GM21576 (cell line): ENCODE data around the gene SSU72.
"Not testable (repeated sequence)": the region's sequence is repeated elsewhere in the genome, so short reads cannot be mapped to it uniquely, and the experiment has no call there.

ENCODE experiments used
- ATAC-seq: cut with Tn5 transposase; IDR thresholded peaks from one replicate; pipeline ENCODE4 v1.9.1; 2021; ENCODE audit warnings: mild to moderate bottlenecking, moderate library complexity; ENCODE audit not compliant: unreplicated experiment

Gene SSU72

DNA sequence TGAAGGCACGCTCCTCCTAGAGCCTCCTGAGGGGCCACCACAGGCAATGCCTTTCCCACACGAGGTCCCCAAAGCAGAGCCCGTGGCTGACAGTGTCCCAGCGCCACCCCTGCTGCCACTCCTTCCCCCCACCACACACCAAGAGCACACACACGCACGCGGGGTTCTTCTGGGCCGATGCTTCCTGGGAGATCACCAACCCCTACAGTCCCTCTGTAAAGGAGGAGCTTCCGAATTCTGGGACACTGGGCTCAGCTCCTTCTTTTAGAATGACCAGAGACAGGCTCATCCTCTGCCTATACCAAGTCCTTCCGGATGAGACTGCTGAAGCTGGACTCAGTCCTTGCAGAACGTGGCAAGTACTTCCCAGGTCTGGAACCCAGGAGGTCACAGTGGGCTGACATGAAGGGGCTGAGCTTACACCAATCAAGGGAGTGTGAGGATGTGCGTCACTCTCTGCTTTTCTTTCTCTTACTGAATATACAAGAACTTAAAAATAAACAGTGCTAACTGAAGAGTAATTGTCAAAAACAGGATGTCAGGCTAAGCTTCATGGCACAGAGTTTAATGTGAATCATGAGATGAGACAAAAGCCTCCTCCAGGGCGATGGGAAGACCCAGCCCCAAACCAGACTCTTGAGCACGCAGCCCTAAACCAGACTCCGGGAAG lies 12.7 kb downstream of the SSU72 start:
- no peak for ATAC-seq

DNA sequence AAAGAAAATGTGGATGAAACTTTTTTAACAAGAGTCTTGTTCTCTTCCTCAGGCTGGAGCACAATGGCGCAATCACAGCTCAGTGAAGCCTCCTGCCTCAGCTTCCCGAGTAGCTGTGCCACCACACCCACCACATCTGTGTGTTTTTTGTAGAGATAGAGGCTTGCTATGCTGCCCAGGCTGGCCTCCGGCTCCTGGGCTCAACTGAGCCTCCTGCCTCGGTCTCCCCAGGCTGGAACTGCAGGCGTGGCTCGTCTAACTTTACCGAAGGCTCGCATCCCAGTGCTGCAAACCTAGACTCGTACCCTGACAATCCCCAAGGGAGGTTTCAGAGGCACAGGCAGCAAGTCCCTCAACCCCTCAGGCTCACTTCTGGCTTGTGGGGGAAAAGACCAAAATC lies 14.5 kb downstream of the SSU72 start:
- ATAC-seq: no peak

DNA sequence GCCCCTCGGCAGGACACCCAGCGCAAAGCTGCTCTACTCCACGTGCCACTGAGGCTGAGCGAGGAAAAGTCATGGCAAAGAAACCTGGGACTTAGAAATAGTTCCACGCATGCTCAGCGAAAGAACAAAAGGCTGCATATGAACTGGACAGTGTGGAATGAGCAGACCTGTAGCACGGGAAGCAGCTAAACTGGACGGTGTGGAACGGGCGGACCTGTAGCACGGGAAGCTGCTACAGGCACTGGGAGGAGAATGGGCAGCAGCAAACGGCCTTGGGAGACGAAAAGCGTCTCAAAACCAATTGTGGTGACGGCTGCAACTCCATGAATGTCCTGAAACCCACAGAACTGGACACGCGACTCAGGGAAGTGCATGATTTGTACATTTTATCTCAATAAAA lies 15.6 kb downstream of the SSU72 start:
- no peak for ATAC-seq

DNA sequence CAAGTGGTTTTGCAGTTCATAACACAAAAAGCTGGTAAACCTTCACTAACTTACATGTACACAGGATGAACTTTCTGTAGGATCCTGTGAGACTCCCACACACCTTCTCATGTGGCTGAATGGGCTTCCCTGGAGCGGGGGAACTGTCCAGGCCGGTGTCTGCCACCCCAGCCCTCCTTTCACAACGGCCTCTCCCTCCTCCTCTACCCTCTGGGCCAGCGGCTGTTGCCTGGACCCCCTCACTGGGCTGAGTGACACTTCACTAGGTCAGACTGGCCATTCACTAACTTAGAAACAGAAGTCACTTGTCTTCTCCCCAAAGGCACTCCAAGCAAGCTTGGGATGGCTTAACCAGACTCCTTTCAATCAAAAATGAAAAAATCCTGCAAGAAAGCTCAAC lies 16.1 kb downstream of the SSU72 start:
- ATAC-seq: no peak

DNA sequence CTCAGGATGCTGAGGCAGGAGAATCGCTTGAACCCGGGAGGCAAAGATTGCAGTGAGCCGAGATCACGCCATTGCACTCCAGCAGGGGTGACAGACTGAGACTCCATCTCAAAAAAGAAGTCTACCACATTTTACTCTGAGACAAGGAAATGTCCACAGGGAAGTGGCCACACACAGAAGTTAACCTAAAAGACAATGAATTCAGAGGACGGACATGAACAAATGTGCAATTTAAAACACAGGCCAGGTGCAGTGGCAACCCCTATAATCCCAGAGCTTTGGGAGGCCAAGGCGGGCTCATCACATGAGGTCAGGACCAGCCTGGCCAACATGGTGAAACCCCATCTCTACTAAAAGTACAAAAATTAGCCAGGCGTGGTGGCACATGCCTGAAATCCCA lies 17.0 kb downstream of the SSU72 start:
- not testable (repeated sequence) for ATAC-seq

DNA sequence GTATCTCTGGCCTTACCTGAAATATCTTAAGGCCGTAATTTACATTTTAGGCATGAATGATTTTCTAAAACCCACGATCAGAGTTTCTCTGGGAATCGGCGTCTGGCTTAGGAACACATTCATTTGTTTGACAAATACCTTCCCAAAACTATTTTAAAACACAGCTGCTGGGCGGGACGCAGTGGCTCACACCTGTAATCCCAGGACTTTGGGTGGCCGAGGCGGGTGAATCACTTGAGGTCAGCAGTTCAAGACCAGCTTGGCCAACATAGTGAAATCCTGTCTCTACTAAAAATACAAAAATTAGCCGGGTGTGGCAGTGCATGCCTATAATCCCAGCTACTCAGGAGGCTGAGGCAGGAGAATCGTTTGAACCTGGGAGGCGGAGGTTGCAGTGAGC lies 17.7 kb downstream of the SSU72 start:
- ATAC-seq: not testable (repeated sequence)

DNA sequence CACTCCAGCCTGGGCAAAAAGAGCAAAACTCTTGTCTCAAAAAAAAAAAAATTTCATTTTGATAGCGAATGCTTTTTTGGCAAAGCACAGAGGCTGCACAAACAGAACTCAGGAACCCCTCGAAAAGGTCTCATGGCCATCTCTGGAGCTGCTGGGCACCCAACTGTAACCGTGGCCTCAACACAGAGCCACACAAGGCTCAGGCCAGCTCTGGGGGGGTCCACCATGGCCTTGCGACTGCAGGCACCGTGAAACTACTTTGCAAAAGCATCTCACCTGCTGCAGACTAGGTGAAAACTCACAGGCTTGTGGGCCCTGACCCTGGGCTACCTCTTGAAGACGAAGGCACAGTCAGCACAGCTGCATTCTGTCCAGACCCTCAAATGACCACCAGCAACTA lies 18.2 kb downstream of the SSU72 start:
- no peak for ATAC-seq

DNA sequence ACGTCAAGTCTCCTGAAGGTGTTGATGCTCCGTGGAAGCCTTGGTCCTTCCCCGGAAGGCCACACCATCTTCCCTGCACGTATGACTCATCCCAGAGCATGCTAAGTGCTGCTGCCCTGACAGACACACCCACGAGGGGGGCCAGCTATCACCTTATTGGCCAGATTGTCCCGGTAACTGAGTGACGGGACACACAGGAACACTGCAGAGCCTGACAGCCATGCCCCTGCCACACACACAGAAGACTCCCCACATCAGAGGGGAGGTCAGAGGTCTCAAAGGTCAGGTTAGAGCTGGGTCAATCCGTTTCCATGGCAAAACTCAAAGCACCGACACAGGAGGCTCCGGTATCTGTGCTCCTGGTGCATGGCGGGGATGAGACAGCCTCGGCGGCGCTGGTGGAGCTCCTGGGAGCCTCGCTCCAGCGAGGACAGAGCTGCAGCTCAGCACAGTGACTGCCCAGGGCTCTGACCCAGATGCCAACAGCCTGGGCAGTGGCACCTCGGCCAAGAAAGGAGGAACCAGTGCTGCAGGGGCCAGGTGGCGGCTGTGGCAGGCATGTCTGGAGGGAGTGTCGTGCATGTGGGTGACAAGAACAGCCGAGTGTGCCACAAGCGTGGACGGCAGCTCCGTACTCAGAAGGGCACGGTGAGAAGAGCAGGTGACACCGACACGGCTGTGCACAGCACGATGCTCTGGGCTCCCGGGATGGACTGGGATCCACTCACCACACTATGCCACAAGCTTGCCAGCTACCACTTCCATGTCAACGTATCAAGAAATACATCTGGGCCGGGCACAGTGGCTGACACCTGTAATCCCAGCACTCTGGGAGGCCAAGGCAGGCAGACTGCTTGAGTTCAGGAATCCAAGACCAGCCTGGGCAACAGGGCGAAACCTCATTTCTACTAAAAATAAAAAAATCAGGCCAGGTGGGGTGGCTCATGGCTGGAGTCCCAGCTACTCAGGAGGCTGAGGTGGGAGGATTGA lies 19.4 kb downstream of the SSU72 start:
- ATAC-seq: no peak

DNA sequence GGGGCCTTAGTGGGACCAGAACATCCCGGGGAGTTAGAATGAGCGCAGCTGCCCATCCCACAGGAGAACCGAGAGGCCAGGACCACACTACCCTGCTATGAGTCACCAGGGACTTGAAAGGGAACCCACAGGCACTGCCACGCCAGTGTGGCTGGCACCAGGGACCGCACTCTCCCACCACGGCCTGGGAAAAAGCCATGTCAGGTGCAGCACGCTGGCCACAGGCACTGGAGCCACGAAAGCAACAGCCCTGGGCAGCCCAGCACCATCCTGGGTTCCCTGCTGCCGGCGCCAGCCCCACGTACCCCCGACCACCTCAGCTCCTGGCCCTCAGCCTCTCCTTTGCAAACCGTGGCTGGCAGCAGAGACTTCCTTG lies 20.1 kb downstream of the SSU72 start:
- ATAC-seq: no peak

DNA sequence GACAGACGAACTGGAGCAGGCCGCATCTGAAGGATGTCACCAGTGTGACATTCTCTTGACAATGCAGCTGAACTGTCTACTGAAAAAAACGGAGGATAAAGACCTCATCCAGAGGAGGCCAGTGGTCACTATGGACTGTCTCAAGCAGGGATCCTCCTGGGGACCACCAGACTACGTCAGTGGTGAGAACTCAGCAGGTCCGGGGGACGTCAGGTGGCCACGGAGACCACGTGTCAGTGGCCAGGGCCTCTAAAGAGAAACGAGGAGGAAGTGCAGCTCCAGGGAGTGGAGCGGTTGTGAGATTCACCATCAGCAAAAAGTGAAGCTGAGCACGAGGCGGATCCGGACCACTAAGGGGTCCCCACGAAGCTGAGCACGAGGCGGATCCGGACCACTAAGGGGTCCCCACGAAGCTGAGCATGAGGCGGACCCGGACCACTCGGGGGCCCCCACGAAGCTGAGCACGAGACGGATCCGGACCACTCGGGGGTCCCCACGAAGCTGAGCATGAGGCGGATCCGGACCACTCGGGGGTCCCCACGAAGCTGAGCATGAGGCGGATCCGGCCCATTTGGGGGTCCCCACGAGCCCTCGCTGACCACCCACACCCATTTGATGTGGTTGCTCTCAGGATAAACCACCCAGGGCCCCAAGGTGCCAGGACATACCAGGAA lies 20.7 kb downstream of the SSU72 start:
- ATAC-seq: no peak

DNA sequence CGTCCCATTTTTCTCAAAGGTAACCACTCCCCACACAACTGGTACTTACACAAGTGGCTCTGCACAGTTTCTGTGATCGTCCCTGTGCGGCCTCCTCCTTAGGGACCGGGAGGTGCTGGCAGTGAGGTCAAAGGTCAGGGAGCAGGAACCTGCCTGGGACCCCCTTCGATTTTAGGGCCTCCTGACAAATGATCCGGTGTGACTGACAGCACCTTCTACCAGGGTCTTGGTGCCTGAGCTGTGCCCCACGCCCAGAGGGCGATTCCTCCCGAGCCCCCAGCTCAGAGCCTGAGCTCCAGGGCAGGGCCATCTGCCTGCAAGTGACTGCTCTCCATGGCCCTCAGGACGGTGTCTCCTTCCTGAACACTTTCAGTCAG lies 22.4 kb downstream of the SSU72 start:
- ATAC-seq: no peak

DNA sequence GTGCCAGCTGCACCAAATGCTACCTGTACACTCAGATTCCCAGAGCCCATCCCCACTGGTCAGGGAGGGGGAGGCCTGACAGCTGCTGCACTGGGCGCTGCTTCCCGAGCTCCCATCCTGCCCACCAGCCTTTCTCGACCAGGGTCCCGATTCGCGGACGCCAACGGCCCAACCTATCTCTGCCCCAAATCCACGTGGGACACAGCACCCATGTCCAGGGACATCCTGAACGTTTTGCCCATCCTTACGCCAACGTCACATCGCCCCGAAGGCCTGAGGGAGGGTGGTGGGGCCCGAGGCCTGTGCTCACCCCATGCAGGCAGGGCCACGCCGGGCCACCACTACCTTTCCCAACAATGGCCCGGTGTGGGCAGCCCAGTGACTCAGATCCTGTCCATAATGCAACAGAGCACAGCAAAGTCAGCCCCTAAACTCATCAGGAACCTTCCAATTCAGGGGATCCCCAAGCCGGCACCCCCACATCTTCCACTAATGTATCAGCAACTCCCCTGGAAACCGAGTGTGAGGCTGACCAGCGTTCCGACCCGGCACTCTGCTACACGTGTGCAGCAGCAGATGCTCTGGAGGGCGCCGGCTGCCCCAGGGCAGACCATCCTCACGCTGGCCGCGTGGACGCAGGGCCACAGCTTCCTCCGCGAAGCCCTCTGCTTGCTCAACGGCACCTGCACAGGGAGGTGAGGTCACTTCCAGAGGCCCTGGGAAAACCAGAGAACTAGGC lies 23.0 kb downstream of the SSU72 start:
- no peak for ATAC-seq

DNA sequence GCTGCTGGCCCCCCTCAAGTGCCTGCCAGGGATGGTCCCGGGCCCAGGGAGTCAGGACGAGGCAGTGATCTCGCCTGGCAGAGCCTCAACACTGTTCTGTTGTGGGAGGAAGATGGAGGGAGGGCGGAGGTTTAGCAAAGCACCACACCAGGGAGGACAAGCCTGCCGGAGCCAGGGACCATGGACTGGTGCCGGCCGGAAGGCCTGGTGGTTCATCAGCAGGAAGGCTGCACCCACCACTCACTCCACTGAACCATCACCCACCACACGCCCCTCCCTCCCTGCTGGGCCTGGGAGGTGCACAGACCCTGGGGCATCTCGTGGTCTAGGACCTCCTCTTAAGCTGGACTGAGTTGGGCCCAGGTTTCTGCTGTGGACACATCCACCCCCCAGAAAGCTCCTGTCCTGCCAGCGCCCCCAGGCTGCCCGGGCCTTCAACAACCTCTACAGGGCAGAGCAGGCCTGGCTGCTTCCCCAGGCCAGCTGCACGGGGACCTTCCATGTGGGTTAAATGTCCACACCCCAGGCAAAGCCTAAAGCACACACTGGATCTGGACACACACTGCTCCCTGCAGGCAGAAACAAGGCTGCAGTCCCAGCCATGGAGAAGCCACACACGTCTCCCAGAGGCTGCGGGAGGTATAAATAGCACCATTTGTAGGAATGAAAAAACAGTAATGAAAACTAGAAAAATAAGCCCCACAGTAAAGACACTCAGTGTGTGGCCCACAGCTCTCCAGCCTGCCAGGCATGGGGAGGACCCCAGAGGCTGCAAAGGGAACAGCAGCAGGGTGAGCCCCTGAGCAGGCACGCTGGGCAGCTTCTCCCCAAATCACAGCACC lies 23.9 kb downstream of the SSU72 start:
- no peak for ATAC-seq

DNA sequence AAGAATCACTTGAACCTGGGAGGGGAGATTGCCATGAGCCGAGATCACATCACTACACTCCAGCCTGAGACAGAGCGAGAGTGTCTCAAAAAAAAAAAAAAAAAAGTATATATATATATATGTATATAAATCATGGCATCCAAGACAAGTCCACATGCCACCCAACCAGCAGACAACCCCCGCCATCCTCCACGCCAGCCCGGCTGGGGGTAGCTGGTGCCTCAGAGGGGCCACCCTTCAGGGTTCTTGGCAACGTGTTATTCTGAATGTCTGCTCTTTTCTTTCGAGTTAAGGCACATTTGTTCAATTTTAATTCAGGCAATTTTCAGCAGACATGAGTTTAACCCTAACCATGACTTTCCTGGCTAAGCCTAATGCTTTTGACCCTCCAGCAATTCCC lies 24.6 kb downstream of the SSU72 start:
- no peak for ATAC-seq

DNA sequence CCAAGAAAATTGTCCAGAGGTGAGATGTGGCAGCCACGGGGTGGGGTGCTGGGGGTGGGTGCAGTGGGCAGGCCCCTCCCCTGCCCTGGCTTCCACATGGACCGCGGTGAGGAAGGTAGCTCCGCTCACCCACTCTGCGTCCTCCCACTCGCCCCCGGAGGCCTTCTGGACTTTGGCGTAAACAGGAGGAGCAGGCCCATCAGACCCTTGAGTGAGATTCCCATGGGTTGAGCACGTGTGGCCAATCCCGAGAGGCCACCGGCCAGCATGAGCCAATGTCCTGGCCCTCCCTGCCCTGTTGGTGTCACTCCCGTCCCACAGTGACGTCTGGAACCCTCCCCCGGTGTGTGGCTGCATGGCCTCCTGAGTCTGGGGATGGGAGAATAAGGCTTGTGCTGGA lies 26.1 kb downstream of the SSU72 start:
- no peak for ATAC-seq

DNA sequence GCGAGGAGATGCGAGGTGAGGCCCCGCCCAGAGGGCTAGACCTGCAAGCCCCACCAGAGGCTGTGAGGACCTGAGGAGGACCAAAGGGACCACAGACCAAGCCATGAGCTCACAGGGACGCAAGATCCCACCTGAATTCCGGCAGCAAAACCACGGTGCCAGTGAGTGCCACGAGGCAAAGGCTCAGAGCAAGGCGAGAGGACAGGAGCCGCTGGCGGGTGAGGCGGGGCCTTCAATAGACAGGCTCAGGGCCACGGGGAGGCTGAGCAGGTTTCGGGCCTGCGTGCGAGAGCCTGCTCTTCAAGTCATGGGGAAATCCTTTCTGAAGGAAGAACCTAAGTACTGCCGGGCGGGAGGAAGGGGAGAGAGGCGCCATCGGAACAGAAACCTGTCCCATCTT lies 27.2 kb downstream of the SSU72 start:
- no peak for ATAC-seq

DNA sequence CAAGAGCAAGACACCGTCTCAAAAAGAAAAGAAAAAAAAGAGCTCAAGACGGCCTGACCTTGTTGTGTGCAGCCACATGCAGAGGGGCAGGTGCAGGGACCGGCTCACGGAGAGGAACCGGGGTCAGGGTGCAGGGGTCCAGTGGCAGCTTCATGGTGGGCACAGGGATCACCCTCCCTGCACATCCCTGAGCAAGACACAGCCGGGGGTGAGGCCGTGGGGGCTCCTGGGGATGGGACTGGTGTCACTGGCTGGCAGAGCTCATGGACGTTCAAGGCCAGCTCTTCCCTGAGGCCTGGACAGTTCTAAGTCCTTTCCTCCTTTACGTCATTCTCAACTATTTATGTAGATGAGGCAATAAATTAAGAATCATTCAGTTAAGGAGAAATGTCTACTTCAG lies 27.7 kb downstream of the SSU72 start:
- ATAC-seq: no peak

DNA sequence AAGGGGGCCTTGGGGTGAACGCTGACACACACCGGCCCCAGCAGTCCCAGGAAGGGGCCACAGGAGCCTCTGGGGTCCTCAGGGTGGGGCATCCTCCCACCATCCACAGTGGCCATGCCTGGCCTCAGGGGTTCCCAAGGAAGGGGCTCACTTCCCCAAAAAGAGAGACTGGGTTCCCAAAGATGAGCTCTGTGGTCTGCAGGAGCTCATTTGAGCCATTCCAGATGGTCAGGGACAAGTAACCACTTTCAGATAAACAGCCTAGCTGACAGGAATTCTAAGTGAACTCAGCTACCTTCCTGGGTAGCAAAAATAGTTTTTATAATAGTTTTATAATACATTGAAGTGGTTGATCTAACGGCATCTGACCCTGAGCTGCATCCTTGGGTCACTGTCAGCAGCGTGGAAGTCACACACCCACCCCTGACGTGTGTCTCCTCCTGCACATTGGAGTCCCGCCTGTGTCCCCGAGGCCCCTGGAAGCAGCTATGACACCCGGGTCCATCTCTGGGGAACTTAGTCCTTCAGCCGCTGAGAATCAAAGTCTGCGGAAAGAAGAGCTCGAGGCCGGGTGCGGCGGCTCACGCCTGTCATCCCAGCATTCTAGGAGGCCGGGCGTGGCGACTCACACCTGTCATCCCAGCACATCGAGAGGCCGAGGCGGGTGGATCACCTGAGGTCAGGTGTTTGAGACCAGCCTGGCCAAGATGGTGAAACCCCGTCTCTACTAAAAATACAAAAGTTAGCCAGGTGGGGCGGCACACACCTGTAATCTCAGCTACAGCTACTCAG lies 28.5 kb downstream of the SSU72 start:
- no peak for ATAC-seq

DNA sequence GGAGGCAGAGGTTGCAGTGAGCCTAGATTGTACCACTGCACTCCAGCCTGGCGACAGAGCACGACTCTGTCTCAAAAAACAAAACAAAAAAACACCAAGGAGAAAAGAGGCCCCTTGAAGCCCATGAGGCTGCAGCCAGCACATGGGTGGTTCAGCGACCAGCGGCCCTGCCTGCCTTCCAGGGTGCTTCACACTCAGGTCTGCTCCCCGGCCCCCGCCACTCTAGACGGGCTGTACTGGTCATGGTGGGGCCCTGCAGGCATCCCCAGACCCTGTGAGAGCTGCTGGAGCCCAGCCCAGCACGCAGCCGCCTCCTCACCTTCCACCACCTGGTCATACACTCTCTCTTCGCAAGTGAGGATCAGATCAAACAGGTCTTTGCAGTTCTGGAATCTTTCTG lies 30.1 kb downstream of the SSU72 start:
- no peak for ATAC-seq
